WTC11 (cell line): ENCODE results near the gene FGF14.

Experiments
- CTCF ChIP-seq: fragments of 200-600 bp; IDR thresholded peaks from 2 replicates; pipeline ENCODE4 v1.8.0; 2022; ENCODE audit warnings: antibody characterized with exemption
- ETV6 ChIP-seq: sonication (generic); formaldehyde crosslinking; IDR thresholded peaks from 2 replicates; pipeline ENCODE4 v1.8.1; 2022; ENCODE audit warnings: mild to moderate bottlenecking, missing genetic modification reagents
- FOXP4 ChIP-seq: sonication (generic); formaldehyde crosslinking; IDR thresholded peaks from 2 replicates; pipeline ENCODE4 v1.8.0; 2022; ENCODE audit warnings: mild to moderate bottlenecking, missing genetic modification reagents
- SP1 ChIP-seq: sonication (generic); formaldehyde crosslinking; conservative IDR thresholded peaks from 2 replicates; pipeline ENCODE4 v1.8.1; 2022; ENCODE audit warnings: missing genetic modification reagents
- ZNF512 ChIP-seq: sonication (generic); formaldehyde crosslinking; IDR thresholded peaks from 2 replicates; pipeline ENCODE4 v1.8.1; 2022; ENCODE audit warnings: missing genetic modification reagents, borderline replicate concordance

- no peak for TF ChIP-seq CTCF
- no peak for TF ChIP-seq ZNF512 (CRISPR knock-in tag)
- TF ChIP-seq ETV6 (CRISPR knock-in tag) = no peak
- TF ChIP-seq FOXP4 (CRISPR knock-in tag) = no peak
- TF ChIP-seq SP1 = no peak
Observed at GRCh38 chr13:101773062-101773461, 628.8 kb downstream of the FGF14 start.
